DMS114 treated with DMSO at 0.1 percent for 48 hours (cell line): ENCODE measurements around the gene SAG.

Experiments used
- DNase-seq: peaks from one replicate; lab custom pipeline; 2025; ENCODE audit not compliant: unreplicated experiment; lab: John Stamatoyannopoulos, UW

SAG gene

GRCh38 chr2:233307565-233307964 lies at the start of gene SAG:
Gene SAG (plus strand): TSS chr2:233307816. CDS start chr2:233309190, 1,374 bp downstream.
- DNase-seq = no peak

- DNase-seq = no peak
Observed at GRCh38 chr2:233258211-233258610, 49.4 kb upstream of the SAG start.

- DNase-seq = no peak
Observed at GRCh38 chr2:233259730-233260129, 47.9 kb upstream of the SAG start.

- DNase-seq = no peak
Observed at GRCh38 chr2:233260661-233261060, 47.0 kb upstream of the SAG start.

- DNase-seq = no peak
Observed at GRCh38 chr2:233261819-233262555, 45.6 kb upstream of the SAG start.

GRCh38 chr2:233262562-233262961 lies 45.1 kb upstream of the SAG start:
- no peak for DNase-seq

GRCh38 chr2:233263045-233263570 lies 44.5 kb upstream of the SAG start:
- no peak for DNase-seq

- no peak for DNase-seq
Observed at GRCh38 chr2:233264667-233265066, 42.9 kb upstream of the SAG start.

GRCh38 chr2:233265899-233266431 lies 41.7 kb upstream of the SAG start:
- no peak for DNase-seq

GRCh38 chr2:233266481-233266880 lies 41.1 kb upstream of the SAG start:
- DNase-seq = no peak

GRCh38 chr2:233267516-233268245 lies 39.9 kb upstream of the SAG start:
- no peak for DNase-seq

- DNase-seq = no peak
Observed at GRCh38 chr2:233270366-233270765, 37.2 kb upstream of the SAG start.

GRCh38 chr2:233270951-233271350 lies 36.7 kb upstream of the SAG start:
- DNase-seq = no peak

GRCh38 chr2:233271693-233272092 lies 35.9 kb upstream of the SAG start:
- DNase-seq = no peak

GRCh38 chr2:233273120-233273519 lies 34.5 kb upstream of the SAG start:
- DNase-seq = no peak

GRCh38 chr2:233275223-233275622 lies 32.4 kb upstream of the SAG start:
- DNase-seq = no peak

GRCh38 chr2:233278921-233279320 lies 28.7 kb upstream of the SAG start:
- no peak for DNase-seq

- no peak for DNase-seq
Observed at GRCh38 chr2:233280114-233280693, 27.4 kb upstream of the SAG start.

- no peak for DNase-seq
Observed at GRCh38 chr2:233281553-233281952, 26.1 kb upstream of the SAG start.

- DNase-seq = no peak
Observed at GRCh38 chr2:233281992-233282603, 25.5 kb upstream of the SAG start.

GRCh38 chr2:233285921-233286320 lies 21.7 kb upstream of the SAG start:
- no peak for DNase-seq
